Measurements from ENCODE around the gene ATP23. TPM values are rescaled to one million over a fixed set of nuclear protein-coding genes. Genes with fewer than 3 reads are reported as not detected.

The ATP23 gene, protein sequence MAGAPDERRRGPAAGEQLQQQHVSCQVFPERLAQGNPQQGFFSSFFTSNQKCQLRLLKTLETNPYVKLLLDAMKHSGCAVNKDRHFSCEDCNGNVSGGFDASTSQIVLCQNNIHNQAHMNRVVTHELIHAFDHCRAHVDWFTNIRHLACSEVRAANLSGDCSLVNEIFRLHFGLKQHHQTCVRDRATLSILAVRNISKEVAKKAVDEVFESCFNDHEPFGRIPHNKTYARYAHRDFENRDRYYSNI
- 13.2 and 15.3 TPM in 2 replicates for total RNA-seq (2014; rRNA removed; shearing (Covaris generic))

DNA sequence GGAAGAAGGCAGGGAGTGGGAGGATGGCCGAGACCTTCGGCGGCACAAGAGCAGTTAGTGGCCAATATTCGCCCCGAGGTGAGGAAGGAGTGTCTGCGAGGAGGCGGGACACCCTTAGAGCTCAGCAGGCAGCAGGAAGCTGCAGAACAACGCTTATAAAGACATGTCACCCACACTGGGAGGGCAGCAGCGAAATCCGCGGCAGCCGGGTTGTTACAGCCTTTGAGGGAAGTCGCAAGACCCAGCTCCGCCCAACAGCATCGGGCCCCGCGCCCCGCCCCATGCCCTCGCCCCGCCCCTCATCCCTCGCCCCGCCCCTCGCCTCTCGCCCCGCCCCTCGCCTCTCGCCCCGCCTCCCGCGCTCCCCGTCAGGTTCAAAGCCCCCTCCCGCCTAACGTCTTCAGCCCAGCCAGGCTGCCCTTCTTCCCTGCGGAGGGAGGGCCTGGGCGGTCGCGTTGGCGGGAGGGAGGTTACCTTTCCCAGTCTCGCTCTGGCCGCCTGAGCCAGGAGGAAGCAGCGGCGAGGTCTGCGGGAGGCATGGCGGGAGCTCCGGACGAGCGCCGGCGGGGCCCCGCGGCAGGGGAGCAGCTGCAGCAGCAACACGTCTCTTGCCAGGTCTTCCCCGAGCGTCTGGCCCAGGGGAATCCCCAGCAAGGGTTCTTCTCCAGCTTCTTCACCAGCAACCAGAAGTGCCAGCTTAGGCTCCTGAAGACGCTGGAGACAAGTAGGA, at the start of gene ATP23:
ATP23 (plus strand) TSS at position 403 of the 730 bp plus-strand sequence; CDS start at position 538, 135 bp downstream.
- DNase-seq (ENCODE audit: low read depth) = peak; percentile 95

DNA sequence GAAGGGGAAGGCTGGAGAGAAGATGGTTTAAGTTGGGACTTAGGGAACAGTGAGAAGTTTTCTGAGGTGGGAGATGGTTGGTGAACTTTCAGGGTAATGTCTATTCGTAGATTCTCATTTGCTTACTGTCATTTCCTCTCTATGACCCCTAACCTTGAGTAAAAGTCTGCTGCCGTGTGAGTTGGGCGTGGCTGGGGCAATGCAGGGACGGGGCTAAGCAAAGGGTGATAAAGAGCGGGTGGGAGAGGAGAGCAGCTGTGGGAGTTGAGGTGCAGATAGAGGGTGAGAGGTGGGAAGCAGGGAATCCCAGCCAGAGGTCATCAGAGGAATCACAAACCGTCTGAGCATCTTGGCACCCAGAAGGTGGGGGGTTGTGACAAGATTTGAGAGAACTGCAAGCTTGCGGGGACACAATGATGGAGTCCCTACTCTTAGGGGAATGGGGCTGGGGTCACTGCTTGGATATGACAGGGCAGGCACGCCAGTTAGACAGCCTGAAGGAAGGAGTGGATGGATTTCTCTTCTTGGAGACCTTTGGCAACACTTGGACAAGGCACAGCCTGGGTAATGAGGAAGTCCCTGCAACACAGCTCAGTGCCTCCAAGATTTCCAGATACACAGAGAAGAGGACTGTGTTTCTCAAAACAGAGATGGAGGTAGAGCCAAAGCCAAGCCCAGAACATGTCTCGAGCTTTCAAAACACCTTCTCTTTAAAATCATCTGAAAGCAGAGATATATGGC, 49.0 kb upstream of the ATP23 start:
- DNase-seq (ENCODE audit: low read depth) = no peak

DNA sequence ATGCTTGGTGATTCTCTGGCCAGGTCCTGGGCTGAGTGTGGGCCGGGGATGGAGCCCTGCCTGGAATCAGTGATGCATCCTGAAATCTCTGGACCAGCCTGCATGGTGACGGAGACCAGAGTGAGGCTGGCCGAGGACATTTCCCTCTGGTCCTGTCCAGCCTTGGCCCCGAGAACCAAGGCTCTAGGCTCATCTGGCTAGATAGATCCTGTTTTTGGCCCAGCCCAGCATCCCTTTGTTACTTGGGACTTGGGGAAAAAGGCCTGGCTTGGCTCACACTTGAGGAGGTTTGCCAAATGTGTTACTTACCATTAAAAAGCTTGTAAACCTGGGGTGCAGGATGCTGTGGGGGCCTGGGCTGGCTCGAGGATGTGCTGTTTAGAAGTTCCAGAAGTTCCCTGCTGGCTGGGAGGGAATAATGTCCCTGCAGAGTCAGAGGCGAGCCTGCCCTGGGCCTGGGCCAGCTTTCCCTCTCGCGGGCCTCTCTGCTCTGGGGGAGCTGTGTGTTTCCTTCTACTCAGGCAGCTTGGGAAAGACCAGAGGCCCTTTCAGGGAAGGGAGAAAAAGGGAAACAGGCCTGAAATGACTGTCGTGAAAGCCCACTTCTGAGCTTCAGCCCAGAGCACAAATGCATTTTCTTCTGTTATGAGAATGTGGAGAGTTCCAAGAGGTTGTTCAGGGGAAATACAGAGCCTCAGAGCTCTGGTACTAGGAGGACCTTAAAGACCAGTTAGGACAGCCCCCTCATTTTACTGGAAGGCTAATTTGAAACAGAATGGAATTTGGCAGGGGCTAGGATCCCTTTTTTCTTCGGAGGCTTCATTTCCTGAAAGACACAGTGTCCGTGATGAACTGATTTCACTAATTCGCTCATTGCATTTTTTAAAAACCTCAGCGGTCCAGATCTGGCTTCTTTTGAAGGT, 47.7 kb upstream of the ATP23 start:
- DNase-seq (ENCODE audit: low read depth) = peak; percentile 79

DNA sequence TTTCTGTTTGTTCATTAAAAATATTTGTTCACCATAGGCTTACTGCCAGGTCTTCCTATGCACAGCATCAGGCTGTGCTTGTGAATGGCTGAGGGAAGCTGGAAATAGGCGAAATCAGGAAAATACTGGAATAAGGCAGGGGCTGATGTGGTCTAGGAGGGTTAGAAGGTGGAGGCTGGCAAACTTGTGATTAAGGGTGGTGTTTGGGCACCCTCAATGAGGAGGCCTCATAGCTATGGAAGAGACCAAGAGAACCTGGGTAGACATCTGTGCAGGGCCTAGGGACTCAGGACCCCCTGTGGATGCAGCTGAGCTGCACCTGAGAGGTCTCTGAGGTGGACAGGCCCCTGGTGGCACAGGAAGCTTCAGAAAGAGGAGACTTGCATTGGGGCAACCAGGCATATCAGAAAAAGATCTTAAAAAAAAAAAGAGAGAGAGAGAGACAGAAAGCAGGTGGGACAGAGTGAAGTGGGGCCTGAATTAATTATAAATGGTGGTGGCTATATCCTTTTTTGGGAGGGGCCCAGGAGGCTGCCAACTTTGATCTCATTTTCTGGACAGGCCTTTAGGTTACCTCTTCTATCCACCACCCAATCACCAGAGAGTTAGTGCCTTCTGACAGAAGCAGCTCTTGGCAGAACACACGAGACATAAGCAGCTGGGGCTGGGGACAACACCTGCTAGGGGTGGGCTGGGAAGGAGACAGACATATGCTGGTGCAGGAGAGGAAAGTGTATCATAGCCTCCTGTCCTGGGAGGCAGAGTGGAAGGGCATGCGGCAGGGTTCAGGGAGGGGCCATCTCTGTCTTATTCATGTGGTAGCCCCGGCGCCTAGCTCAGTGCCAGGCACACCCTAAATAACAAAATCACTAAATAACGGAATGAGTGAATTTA, 46.7 kb upstream of the ATP23 start:
- DNase-seq (ENCODE audit: low read depth) = no peak

DNA sequence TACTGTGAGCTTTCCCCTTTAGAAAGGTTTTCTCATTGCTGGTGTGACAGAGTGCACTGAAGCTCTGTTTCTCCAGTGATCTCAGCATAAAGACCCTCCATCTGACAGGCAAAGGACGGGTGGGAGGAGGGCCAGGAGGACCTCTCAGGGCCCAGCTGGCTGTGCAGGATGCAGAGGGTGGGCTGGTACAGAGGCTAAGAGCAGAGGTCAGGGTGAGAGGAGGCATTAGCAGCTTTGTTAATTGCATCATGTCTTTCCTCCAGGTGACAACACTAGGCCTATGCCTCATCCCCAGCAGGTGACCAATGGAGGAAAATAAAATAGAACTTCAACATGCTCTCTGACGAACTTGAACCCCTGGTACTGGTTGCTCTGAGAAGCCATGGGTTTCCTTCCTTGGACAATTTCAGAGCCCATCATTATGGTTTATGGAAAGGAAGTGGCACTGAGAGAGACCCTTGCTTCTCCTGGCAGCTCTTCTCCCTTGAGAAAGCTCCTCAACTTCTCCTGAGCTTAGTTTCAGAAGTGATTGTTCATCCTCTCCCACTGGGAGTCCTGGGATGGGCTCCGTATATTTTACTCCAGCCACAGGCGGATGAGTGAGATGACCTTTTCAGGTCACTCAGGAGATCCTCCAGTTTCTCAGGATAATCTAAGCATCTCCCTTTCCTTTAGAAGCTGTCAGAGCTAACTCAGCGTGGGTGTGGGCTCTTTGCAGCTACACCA, 45.8 kb upstream of the ATP23 start:
- DNase-seq (ENCODE audit: low read depth) = no peak

DNA sequence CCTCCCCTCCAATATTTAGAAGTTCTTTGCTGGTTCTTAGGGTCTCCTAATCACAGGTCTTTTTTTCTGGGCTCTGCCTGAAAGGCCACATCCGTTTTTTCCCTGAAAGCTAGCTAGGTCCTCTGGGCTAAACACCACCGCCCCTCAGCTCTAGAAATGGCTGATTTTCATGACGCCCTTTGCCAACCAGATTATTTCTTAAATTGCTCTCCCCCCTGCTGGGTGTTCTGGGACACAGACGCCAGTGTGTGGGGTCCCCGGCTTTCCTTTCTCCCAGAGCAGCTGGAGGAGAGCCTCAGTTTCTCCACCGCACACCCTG, 45.3 kb upstream of the ATP23 start:
- DNase-seq (ENCODE audit: low read depth) = no peak

DNA sequence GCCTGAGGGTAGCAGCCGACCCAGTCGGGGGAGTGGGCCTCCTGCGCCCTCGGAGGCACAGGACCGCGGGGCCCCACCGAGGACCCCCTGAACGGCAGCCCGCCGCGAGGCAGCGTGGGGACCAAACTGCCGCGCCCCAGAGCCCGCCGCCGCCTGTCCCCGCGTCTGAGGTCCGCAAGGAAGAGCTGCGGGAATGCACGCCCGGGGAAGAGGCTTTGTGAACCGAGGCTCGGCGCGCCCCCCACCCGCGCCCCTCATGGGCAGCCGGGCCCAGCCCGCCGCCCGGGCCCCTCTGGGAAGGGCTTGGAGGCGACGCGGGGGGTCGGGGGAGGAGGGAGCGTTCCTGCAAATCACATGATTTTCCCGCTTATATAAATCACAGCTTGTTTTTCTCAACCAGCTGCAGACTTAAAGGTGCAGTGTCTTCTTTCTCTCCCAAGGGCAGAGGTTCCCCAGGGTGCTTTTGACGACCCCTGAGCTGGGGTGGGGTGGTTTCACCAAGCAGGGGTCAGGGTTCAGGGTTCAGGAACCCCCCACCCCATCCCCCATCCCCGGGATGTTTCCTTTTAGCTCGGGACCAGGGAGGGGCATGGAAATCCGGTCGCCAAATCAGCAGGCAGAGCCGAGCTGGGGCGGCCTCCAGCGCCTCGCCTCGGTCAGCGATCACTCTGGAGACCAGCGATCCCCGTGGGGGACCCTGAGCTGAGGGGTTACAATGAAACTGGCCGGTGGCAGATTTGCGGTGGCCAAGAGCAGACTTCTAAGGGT, 44.7 kb upstream of the ATP23 start:
- DNase-seq (ENCODE audit: low read depth) = peak; percentile 62

DNA sequence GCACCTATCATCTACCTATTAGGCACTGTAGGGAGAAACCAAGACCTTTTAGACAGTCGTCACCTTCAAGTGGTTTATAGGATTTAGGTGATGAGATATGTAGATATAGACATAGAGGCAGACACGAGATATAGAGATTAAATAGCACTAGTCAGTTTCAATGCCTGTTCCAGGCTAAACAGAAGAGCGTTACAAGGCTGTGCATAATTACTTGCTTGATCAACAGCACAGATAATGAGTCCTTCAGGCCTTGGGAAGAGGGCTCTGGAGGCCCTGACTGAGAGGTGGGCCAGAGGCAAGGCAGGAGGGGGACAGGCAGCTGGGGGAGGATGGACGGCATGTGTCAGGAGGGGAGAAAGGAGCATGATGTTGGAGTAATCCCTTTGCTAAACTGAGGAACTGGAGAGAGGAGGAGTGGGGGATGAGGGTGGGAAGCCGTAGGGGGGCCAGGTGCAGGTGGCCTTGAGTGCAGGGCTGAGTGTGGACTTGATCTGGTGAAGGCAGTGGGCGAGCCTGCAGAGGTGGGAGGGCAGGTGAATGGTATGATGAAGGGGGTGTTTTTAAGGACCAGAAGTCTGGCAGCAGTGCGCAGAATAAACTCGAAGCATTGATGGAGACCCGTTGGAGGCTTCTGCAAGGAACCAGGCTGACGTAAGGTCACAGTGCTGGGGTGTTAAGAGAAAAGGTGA, 43.9 kb upstream of the ATP23 start:
- no peak for DNase-seq (ENCODE audit: low read depth)

DNA sequence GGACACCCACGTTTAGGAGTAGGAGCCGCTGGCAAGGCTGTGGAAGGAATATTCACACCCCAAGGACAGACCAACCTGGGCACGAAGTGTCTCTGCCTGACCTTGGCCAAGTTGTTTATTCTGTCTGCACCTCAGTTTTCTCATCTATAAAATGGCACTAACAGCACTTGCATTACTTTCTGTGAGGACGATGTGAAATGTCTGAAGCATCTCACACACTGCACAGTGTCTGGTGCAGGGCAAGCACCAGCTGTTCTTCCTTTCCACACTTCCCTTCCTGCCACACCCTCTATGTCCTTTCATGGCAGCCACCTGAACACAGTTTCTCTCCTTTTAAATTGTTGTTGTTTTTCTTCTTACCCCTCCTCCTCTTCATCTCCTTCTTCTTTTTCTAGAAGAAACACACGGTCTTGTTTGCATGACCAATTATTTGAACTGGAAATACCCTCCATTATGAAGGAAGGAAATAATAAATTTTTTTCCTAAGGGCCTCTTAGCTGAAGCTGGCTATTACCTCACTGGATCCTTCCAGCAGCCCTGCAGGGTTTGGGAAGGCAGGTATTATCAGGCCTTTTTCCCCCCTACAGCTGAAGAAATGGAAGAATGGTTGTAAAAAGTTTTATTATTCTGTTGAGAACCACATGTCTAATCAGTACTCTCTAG, 42.9 kb upstream of the ATP23 start:
- DNase-seq (ENCODE audit: low read depth) = peak; percentile 27

DNA sequence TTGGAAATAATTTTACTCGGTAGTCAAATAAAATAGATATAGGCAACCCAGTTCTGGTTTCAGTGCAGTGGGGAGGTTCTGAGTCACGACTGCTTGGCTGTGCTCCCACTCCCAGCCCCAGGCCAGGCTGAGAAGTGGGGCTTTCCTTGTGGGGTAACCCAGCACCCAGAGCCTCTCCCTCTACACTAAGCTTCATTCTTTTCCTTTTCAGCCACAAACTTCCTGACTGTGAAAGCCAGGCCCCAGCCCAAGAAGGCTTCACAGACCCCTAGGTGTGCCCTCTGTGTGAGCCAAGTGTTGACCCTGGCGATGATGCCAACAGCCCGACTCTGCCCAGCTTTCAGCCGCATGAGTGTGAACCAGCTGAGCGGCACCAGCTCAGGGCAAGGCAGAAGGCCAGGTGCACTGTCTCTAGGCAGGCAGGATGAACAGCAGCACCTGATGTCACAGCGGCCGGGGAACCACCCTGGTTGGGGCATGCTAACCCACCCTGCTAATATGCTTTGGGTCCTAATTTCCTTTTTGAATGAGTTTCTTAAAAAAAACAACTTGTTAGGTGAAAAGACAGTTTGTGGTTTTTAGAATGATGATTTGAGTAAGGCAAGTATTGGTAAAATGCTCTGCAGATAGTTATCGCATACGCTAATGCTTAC, 42.2 kb upstream of the ATP23 start:
- DNase-seq (ENCODE audit: low read depth) = peak; percentile 85

DNA sequence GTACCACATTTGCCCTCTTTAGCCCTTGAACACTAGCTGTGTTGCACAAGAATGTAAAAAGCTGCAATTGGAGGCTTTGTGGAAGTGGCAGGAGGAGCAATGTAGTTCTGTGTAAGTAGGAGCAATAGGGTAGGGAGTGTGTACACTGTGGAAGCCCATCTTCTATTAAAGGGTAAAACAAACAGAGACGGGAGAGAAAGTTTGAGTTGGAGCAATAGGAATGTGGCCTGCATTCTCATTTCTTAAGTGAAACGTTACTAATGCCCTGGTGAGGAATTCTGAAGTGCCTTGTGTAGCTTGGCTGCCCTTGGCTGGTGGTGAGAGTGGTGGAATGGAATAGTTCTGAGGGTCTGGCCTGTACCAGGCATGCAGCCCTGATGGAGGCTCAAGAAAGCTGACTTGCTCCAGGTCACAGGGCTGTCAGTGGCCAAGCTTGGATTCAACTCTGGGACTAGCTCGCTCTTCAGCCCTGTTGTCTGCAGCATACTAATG, 38.8 kb upstream of the ATP23 start:
- no peak for DNase-seq (ENCODE audit: low read depth)

DNA sequence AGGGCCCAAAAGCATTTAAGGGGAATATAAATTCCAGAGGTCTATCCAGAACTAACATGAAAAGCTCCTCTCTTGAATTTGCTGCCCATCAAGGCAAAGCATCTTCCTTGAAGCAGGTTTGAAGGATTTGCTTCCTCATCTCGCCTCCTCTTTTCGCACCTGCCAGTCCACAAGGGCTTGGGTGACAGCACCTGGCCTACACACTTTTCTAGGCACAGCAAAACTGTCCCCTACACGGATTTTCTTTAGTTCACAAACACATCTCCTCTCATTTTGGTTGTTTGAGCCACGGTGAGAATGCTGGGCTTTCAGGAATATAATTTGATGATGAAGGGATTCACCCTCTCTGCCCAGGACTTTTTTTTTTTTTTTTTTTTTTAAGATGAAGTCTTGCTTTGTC, 36.9 kb upstream of the ATP23 start:
- DNase-seq (ENCODE audit: low read depth) = no peak

DNA sequence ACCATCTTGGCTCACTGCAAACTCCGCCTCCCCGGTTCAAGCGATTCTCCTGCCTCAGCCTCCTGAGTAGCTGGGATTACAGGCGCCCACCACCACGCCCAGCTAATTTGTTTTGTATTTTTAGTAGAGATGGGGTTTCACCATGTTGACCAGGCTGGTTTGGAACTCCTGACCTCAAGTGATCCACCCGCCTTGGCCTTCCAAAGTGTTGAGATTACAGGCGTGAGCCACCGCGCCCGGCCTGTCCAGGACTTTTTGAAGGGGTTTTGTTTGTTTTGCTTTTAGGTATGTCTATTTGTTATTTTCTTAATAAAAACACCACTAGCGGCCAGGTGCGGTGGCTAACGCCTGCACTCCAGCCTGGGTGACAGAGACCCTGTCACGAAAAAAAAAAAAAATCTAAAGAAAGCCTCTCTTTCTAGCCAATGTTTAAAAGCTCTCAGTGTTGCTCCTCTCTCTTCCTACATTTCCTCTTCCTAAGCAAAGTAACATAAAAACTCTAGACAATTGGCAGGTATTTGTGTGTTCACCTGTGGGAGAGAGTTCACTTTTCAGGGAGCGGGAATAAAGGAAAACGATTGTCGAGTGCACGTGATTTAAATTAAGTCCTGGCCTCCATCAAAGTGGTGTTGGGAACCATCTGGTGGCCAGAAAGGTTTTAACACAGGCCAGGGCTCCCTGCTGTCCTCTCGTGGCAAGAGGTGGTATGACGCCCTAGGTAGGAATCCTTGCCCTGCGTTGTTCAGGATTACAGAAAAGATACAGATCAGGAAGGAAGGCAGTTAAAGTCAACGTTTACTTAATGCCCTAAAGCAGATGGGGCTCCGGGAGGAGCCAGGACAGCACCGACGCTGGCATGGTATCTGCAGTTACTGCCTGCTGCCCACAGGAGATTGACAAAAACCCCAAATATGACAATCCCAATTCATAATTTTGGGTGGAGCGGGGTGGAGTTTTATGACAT, 36.2 kb upstream of the ATP23 start:
- DNase-seq (ENCODE audit: low read depth) = peak; percentile 86

DNA sequence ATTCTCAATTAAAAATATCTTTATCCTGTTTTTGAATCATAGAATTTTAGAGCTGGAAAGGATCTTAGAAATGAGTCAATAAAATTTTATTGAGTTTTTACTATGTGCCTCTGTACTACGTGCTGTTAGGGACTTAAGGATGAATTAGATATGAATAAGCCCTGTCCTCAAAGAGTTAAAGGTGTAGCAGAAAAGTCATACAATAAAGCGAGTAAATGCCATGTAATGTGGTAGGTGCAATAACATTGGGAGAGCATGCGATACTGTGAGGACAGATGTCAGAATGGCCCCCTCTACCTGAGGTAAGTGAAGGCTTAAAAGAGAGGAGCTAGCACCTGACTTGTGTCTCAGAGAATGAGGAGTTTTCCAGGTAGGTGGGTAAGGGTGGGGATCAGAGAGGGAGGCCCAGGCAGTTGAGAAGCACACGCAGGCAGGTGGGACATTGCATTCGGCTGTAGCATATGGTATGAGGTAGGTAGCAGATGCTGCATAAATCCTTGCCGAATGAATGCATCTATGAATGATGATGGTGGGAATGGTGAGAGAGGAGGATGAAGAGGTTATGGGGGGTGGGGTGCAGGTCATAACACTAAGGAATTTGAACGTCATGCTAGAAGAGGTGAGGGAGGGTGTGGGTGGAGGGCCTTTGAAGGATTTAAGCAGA, 35.4 kb upstream of the ATP23 start:
- no peak for DNase-seq (ENCODE audit: low read depth)

DNA sequence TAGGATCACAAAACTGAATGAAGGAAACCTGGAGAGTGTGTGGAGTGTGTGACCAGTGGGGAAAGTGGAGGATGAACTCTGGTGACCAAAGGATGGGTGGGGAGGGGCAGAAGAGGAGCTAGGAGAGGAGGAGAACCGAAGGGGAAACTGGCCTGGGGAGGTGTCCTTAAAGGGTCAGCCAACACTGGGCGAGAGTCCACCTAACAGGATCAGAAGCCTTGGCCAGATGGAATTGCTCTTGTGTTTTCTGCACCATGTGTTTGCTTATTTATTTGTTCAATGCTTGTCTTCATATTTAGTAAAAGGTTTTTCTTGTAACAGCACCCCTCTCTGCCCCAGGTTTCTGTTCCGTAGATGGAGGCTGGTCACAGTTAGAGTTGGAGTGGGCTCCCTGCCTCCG, 34.5 kb upstream of the ATP23 start:
- DNase-seq (ENCODE audit: low read depth) = no peak

DNA sequence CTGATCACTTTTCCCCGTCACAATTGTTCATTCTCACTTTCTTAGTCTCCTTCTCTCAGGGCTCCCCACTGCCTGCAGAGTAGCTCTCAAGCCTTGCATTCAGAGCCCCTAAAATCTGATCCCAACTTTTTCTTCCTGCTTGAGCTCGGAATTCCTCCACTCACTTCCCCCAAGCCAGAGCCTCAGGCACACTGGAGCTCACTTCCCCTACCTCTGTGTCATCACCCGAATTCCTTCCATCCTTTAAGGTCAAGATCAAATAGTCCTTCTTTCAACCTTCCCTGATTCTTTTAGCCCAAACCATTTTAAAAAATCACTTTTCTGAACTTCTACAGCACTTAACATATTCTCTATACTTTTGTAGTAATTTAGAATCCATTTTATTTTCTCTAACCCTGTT, 34.1 kb upstream of the ATP23 start:
- DNase-seq (ENCODE audit: low read depth) = no peak
